GM21526 (cell line): ENCODE data around the gene MMP7.

Experiments
- ATAC-seq: cut with Tn5 transposase; IDR thresholded peaks from one replicate; pipeline ENCODE4 v1.9.1; 2021; ENCODE audit warnings: moderate library complexity; ENCODE audit not compliant: unreplicated experiment, low FRiP score

The MMP7 gene

GRCh38 chr11:102530558-102530957, at the start of gene MMP7:
MMP7 (minus strand) TSS chr11:102530747; CDS start chr11:102530700, 47 bp downstream.
- ATAC-seq: no peak

- ATAC-seq: no peak
Measured at GRCh38 chr11:102577723-102578122, 47.2 kb upstream of the MMP7 start.

- no peak for ATAC-seq
Measured at GRCh38 chr11:102577182-102577581, 46.6 kb upstream of the MMP7 start.

GRCh38 chr11:102576350-102576749, 45.8 kb upstream of the MMP7 start:
- ATAC-seq: no peak

GRCh38 chr11:102575012-102575411, 44.5 kb upstream of the MMP7 start:
- no peak for ATAC-seq

- no peak for ATAC-seq
Measured at GRCh38 chr11:102573851-102574250, 43.3 kb upstream of the MMP7 start.

GRCh38 chr11:102572554-102573220, 42.1 kb upstream of the MMP7 start:
- no peak for ATAC-seq

- no peak for ATAC-seq
Measured at GRCh38 chr11:102568851-102569250, 38.3 kb upstream of the MMP7 start.

- no peak for ATAC-seq
Measured at GRCh38 chr11:102566112-102566511, 35.6 kb upstream of the MMP7 start.

- peak; percentile 63 for ATAC-seq
Measured at GRCh38 chr11:102564110-102564509, 33.6 kb upstream of the MMP7 start.

- no peak for ATAC-seq
Measured at GRCh38 chr11:102561636-102562035, 31.1 kb upstream of the MMP7 start.

- peak; percentile 77 for ATAC-seq
Measured at GRCh38 chr11:102560555-102561011, 30.0 kb upstream of the MMP7 start.

- peak; percentile 45 for ATAC-seq
Measured at GRCh38 chr11:102559839-102560238, 29.3 kb upstream of the MMP7 start.

- no peak for ATAC-seq
Measured at GRCh38 chr11:102555091-102555490, 24.5 kb upstream of the MMP7 start.

GRCh38 chr11:102553835-102554282, 23.3 kb upstream of the MMP7 start:
- peak; percentile 76 for ATAC-seq

- ATAC-seq: no peak
Measured at GRCh38 chr11:102552447-102553194, 22.1 kb upstream of the MMP7 start.

GRCh38 chr11:102552020-102552419, 21.5 kb upstream of the MMP7 start:
- no peak for ATAC-seq

- no peak for ATAC-seq
Measured at GRCh38 chr11:102551169-102551781, 20.7 kb upstream of the MMP7 start.

- ATAC-seq: peak; percentile 64
Measured at GRCh38 chr11:102546923-102547471, 16.4 kb upstream of the MMP7 start.

- peak; percentile 48 for ATAC-seq
Measured at GRCh38 chr11:102546427-102546826, 15.9 kb upstream of the MMP7 start.

- no peak for ATAC-seq
Measured at GRCh38 chr11:102545701-102546100, 15.2 kb upstream of the MMP7 start.
